HCT116 (cell line): ENCODE measurements around the gene RGL3. TPM values are rescaled to one million over a fixed set of nuclear protein-coding genes. Genes with fewer than 3 reads are reported as not detected.

ENCODE experiments used
- ATAC-seq: fragments of 200-7000 bp; cut with Tn5 transposase; 2 replicates; pipeline ENCODE4 v1.9.1; 2020; ENCODE audit warnings: mild to moderate bottlenecking, moderate library complexity
- BruUV-seq: library from RNA; stranded (reverse); fragments of 400-500 nt; replicated peaks from 2 replicates; lab custom pipeline; 2021; lab: Mats Ljungman, UMichigan
- CTCF ChIA-PET: fragments of 300-600 bp; sonication (Branson Sonifier 250); formaldehyde crosslinking; loops from one replicate; lab custom pipeline; 2021; ENCODE audit warnings: antibody characterized with exemption; lab: Charles Lee
- POLR2A ChIA-PET: fragments of 300-600, 350-600 bp; sonication (Branson Sonifier 250); formaldehyde crosslinking; loops from one replicate; lab custom pipeline; 2021; ENCODE audit warnings: antibody characterized with exemption; lab: Charles Lee
- RAD21 ChIA-PET, 2 experiments: fragments of 300-600 bp; sonication (Branson Sonifier 250); formaldehyde crosslinking; loops; one replicate each; lab custom pipeline; 2023; ENCODE audit warnings: low total read pairs in 2 of 2; ENCODE audit not compliant: uncharacterized antibody in 2 of 2, unreplicated experiment in 2 of 2, low non-redundant PET in 1 of 2; lab: Charles Lee
- DNase-seq: peaks from one replicate; pipeline ENCODE4 v3.0.0-alpha.2; 2010; ENCODE audit warnings: low read depth, low spot score
- H2AFZ ChIP-seq: fragments of 200-600 bp; shearing (Covaris generic), sonication (generic); 2 replicates; pipeline ENCODE4 v1.6.1; 2017; ENCODE audit warnings: low read depth, mixed run types, mixed read lengths, antibody characterized with exemption, low read length; ENCODE audit not compliant: poor library complexity, severe bottlenecking
- H3K27ac ChIP-seq: 2 replicates; pipeline ENCODE4 v1.5.1; 2012; ENCODE audit warnings: low read depth, low read length
- H3K27me3 ChIP-seq: fragments of 200-600 bp; sonication (generic); 2 replicates; pipeline ENCODE4 v1.6.1; 2016; ENCODE audit warnings: mixed run types, low read length, mixed read lengths; ENCODE audit not compliant: insufficient read depth
- H3K36me3 ChIP-seq, 2 experiments: fragments of 200-500 bp in 1 of 2; fragments of 200-600 bp in 1 of 2; sonication (Bioruptor generic) in 1 of 2; sonication (generic) in 1 of 2; 2 replicates each; pipeline versions ENCODE4 v1.5.1 to v1.6.1; 2014 to 2016; ENCODE audit warnings: low read length in 2 of 2, inconsistent platforms in 1 of 2, mixed read lengths in 1 of 2, mixed run types in 1 of 2; ENCODE audit not compliant: insufficient read depth in 2 of 2, control insufficient read depth in 1 of 2
- H3K4me1 ChIP-seq, 2 experiments: fragments of 200-600 bp in 1 of 2; sonication (generic) in 1 of 2; 2 replicates each; pipeline versions ENCODE4 v1.5.1 to v1.6.1; 2012 to 2017; ENCODE audit warnings: low read length in 2 of 2, inconsistent platforms in 1 of 2, mild to moderate bottlenecking in 1 of 2, mixed read lengths in 1 of 2, mixed run types in 1 of 2, moderate library complexity in 1 of 2; ENCODE audit not compliant: insufficient read depth in 2 of 2, control insufficient read depth in 1 of 2
- H3K4me2 ChIP-seq: fragments of 200-600 bp; sonication (generic); 2 replicates; pipeline ENCODE4 v1.6.1; 2017; ENCODE audit warnings: mixed run types, low read length, mixed read lengths
- H3K4me3 ChIP-seq, 2 experiments: fragments of 200-600 bp in 1 of 2; sonication (generic) in 1 of 2; replicated peaks in 1 of 2; 2 replicates each; pipeline ENCODE4 v1.5.1; 2011 to 2016; ENCODE audit warnings: low read length in 2 of 2, control low read depth in 1 of 2, low read depth in 1 of 2, mild to moderate bottlenecking in 1 of 2, mixed read lengths in 1 of 2, mixed run types in 1 of 2
- H3K79me2 ChIP-seq: fragments of 200-600 bp; sonication (generic); 2 replicates; pipeline ENCODE4 v1.6.1; 2017; ENCODE audit warnings: mild to moderate bottlenecking, mixed run types, low read length, moderate library complexity, mixed read lengths; ENCODE audit not compliant: insufficient read depth
- H3K9ac ChIP-seq: fragments of 200-600 bp; sonication (generic); 2 replicates; pipeline ENCODE4 v1.6.1; 2016; ENCODE audit warnings: low read length, mixed read lengths
- H3K9me2 ChIP-seq: fragments of 200-600 bp; sonication (generic), shearing (Covaris generic); 2 replicates; pipeline ENCODE4 v1.6.1; 2017; ENCODE audit warnings: mixed run types, mild to moderate bottlenecking, moderate library complexity; ENCODE audit not compliant: insufficient read depth
- H3K9me3 ChIP-seq, 2 experiments: fragments of 200-500 bp in 1 of 2; fragments of 200-600 bp in 1 of 2; sonication (Bioruptor generic) in 1 of 2; sonication (generic) in 1 of 2; 2 replicates each; pipeline ENCODE4 v1.6.1; 2014 to 2017; ENCODE audit warnings: low read length in 2 of 2, mixed read lengths in 2 of 2, inconsistent platforms in 1 of 2, low read depth in 1 of 2, mild to moderate bottlenecking in 1 of 2, mixed run types in 1 of 2, moderate library complexity in 1 of 2; ENCODE audit not compliant: control insufficient read depth in 1 of 2, insufficient read depth in 1 of 2
- H4K20me1 ChIP-seq: fragments of 200-600 bp; sonication (generic), shearing (Covaris generic); 2 replicates; pipeline ENCODE4 v1.6.1; 2017; ENCODE audit warnings: mixed run types, mild to moderate bottlenecking, moderate library complexity; ENCODE audit not compliant: insufficient read depth
- ATF3 ChIP-seq: IDR thresholded peaks from 2 replicates; pipeline ENCODE4 v1.6.1; 2012
- CEBPB ChIP-seq: IDR thresholded peaks from 2 replicates; pipeline ENCODE4 v1.6.1; 2012; ENCODE audit warnings: low read depth
- CTCF ChIP-seq, 3 experiments: fragments of 200-600 bp in 1 of 3; sonication (generic) in 1 of 3; IDR thresholded peaks in 2 of 3; conservative IDR thresholded peaks in 1 of 3; 2 replicates each; pipeline ENCODE4 v1.5.1; 2012 to 2017; ENCODE audit warnings: low read depth in 2 of 3, low read length in 2 of 3, antibody characterized with exemption in 1 of 3, borderline replicate concordance in 1 of 3, control low read depth in 1 of 3, mild to moderate bottlenecking in 1 of 3, mixed read lengths in 1 of 3, mixed run types in 1 of 3, moderate library complexity in 1 of 3; ENCODE audit not compliant: insufficient read depth in 1 of 3
- EZH2 ChIP-seq: fragments of 200-600 bp; sonication (generic); IDR thresholded peaks from 2 replicates; pipeline ENCODE4 v1.6.1; 2017; ENCODE audit warnings: antibody characterized with exemption, mixed run types
- FOSL1 ChIP-seq: IDR thresholded peaks from 2 replicates; pipeline ENCODE4 v1.6.1; 2012; ENCODE audit warnings: low read depth
- JUND ChIP-seq: IDR thresholded peaks from 2 replicates; pipeline ENCODE4 v1.6.1; 2012
- MAX ChIP-seq: IDR thresholded peaks from 2 replicates; pipeline ENCODE4 v1.6.1; 2012
- REST ChIP-seq: IDR thresholded peaks from 2 replicates; pipeline ENCODE4 v1.6.1; 2012; ENCODE audit warnings: low read depth
- SRF ChIP-seq: IDR thresholded peaks from 2 replicates; pipeline ENCODE4 v1.6.1; 2012; ENCODE audit warnings: low read depth
- TCF7L2 ChIP-seq: IDR thresholded peaks from 2 replicates; pipeline ENCODE4 v1.7.0; 2011; ENCODE audit warnings: borderline replicate concordance, inconsistent platforms; ENCODE audit not compliant: insufficient read depth, insufficient read length; ENCODE audit errors: extremely low read depth
- intact Hi-C: fragments of 100-400 bp; cut with micrococcal nuclease; formaldehyde crosslinking; loops from 2 replicates; pipeline ENCODE4 v1.10.0; 2022
- total RNA-seq: library from RNA; stranded (reverse); gene quantifications from one replicate; pipeline ENCODE4 v1.2.1, GENCODE V29; 2021; ENCODE audit not compliant: unreplicated experiment

Gene RGL3
- total RNA-seq, 1 experiment from 2014 or later = 99.2 TPM

GRCh38 chr19:11373885-11374432, 45.2 kb downstream of the RGL3 start:
- DNase-seq = no peak
- no peaks in the 10 kb centered on the region for H3K27me3 ChIP-seq
- H2AFZ ChIP-seq = peak overlapping the region; percentile 65
- peak overlapping the region; percentile 57 to 68 for H3K4me3 ChIP-seq
- no TSS peak for BruUV-seq
- ChIA-PET POLR2A (interaction anchor here (1.0 to 3.6 kb wide), 5 partner anchors 10 to 80 kb away, joined by 4 to 15 read pairs (median 11); partner anchors contain the start of genes EPOR, RAB3D and RGL3), RAD21 (interaction anchor here (0.8 to 1.7 kb wide), 2 partner anchors 9 to 80 kb away, joined by 4 to 6 read pairs; no protein-coding TSS in a partner anchor), CTCF (interaction anchor here (1.3 to 2.0 kb wide), 5 partner anchors 9 to 109 kb away, joined by 5 to 20 read pairs (median 5); partner anchors contain the start of genes CCDC159, PRKCSH and TMEM205)
- intact Hi-C loops = no loop called here
- TF ChIP-seq SRF = no peak
- no peak for TF ChIP-seq ATF3
- TF ChIP-seq REST = no peak
- no peak for TF ChIP-seq CEBPB
- no peak for TF ChIP-seq EZH2
- TF ChIP-seq FOSL1 = no peak
- TF ChIP-seq TCF7L2 = no peak
- TF ChIP-seq JUND = no peak
- TF ChIP-seq CTCF (IDR thresholded peaks at IDR 0.05 in 2 of 3, conservative IDR thresholded peaks at IDR 0.05 in 1 of 3; ENCODE audit: borderline replicate concordance in 1 of 3, insufficient read depth in 1 of 3, low read depth in 2 of 3, low read length in 2 of 3) = no peak
- no peak for TF ChIP-seq MAX
- peak overlapping the region; percentile 88; the same call in 1 of the 2 replicates for H3K27ac ChIP-seq
- no peaks in the 10 kb centered on the region for H3K9me3 ChIP-seq
- peaks cover 5% of the 10 kb centered on the region; the same call in 1 of the 2 replicates for H3K79me2 ChIP-seq
- no peaks in the 10 kb centered on the region for H4K20me1 ChIP-seq
- peak overlapping the region; percentile 80 for H3K4me2 ChIP-seq
- no peaks in the 10 kb centered on the region for H3K9me2 ChIP-seq
- peaks cover 37 to 41% of the 10 kb centered on the region in 2 experiments for H3K4me1 ChIP-seq
- H3K9ac ChIP-seq = peak overlapping the region; percentile 78; the same call in 1 of the 2 replicates
- no peak for ATAC-seq
- H3K36me3 ChIP-seq = no peaks in the 10 kb centered on the region
